Spleen (tissue), 11 donors: ENCODE measurements around the gene OR2S2. TPM values are rescaled to one million over a fixed set of nuclear protein-coding genes. Genes with fewer than 3 reads are reported as not detected.
"Not testable (repeated sequence)": the region's sequence is repeated elsewhere in the genome, so short reads cannot be mapped to it uniquely, and the experiment has no call there.

Experiments used
- DNase-seq: peaks from one replicate; pipeline ENCODE4 v3.0.0-alpha.2; 2020
- H3K27ac ChIP-seq, 8 donors: fragments of 200-600 bp; sonication (generic) in 7 of 8; 1 replicate in 4 of 8; 2 replicates in 4 of 8; pipeline versions ENCODE4 v1.5.0 to v1.8.0; 2016 to 2021; ENCODE audit warnings: inconsistent platforms in 4 of 8, mild to moderate bottlenecking in 4 of 8, moderate library complexity in 1 of 8
- H3K27me3 ChIP-seq, 7 donors: fragments of 200-600 bp; sonication (generic) in 6 of 7; replicated peaks in 1 of 7; 1 replicate in 4 of 7; 2 replicates in 3 of 7; pipeline versions ENCODE4 v1.5.0 to v1.8.0; 2016 to 2021; ENCODE audit warnings: inconsistent platforms in 3 of 7, mild to moderate bottlenecking in 1 of 7
- H3K36me3 ChIP-seq, 6 donors: fragments of 200-600 bp; sonication (generic) in 5 of 6; 1 replicate in 4 of 6; 2 replicates in 2 of 6; pipeline versions ENCODE4 v1.5.0 to v1.8.0; 2016 to 2021; ENCODE audit warnings: inconsistent platforms in 2 of 6
- H3K4me1 ChIP-seq, 6 donors: fragments of 200-600 bp; sonication (generic) in 5 of 6; 1 replicate in 3 of 6; 2 replicates in 3 of 6; pipeline versions ENCODE4 v1.5.0 to v1.8.0; 2016 to 2021; ENCODE audit warnings: inconsistent platforms in 3 of 6
- H3K4me3 ChIP-seq, 8 donors: fragments of 200-600 bp; sonication (generic) in 7 of 8; 1 replicate in 4 of 8; 2 replicates in 4 of 8; pipeline versions ENCODE4 v1.5.0 to v1.8.0; 2016 to 2021; ENCODE audit warnings: inconsistent platforms in 4 of 8, mild to moderate bottlenecking in 4 of 8, moderate library complexity in 2 of 8
- H3K9me3 ChIP-seq, 8 donors: fragments of 200-600 bp; sonication (generic) in 7 of 8; 1 replicate in 4 of 8; 2 replicates in 4 of 8; pipeline versions ENCODE4 v1.5.0 to v1.8.0; 2016 to 2021; ENCODE audit warnings: inconsistent platforms in 4 of 8
- CTCF ChIP-seq, 11 experiments: fragments of 200-600 bp in 7 of 11; fragments of 450-650 bp in 4 of 11; sonication (generic) in 4 of 11; IDR thresholded peaks in 8 of 11; conservative IDR thresholded peaks in 3 of 11; 1 replicate in 7 of 11; 2 replicates in 4 of 11; pipeline versions ENCODE4 v1.4.0 to v1.8.0; 2016 to 2021; ENCODE audit warnings: antibody characterized with exemption in 11 of 11, inconsistent platforms in 4 of 11, mild to moderate bottlenecking in 1 of 11
- POLR2A ChIP-seq, 3 donors: fragments of 450-650 bp; IDR thresholded peaks; one replicate each; pipeline ENCODE4 v1.5.1; 2017; ENCODE audit warnings: antibody characterized with exemption in 3 of 3, mild to moderate bottlenecking in 1 of 3
- POLR2AphosphoS5 ChIP-seq, 3 donors: sonication (generic); formaldehyde crosslinking; IDR thresholded peaks; one replicate each; pipeline ENCODE4 v1.5.1; 2017; ENCODE audit warnings: antibody characterized with exemption in 3 of 3
- WGBS, 5 donors: extraction: QIAGEN DNeasy Blood & Tissue Kit in 3 of 5; methylation state at CpG; one replicate each; pipeline versions ENCODE4 v1.1.5 to v1.1.7; 2013 to 2018; 5-methylcytosine and 5-hydroxymethylcytosine counted together
- intact Hi-C: fragments of 100-400 bp; cut with DNase I; formaldehyde crosslinking; loops from one replicate; pipeline ENCODE4 v1.15.0; 2023; ENCODE audit warnings: low total_unique reads
- polyA plus RNA-seq, 3 donors: library from polyadenylated mRNA; stranded (reverse); fragments of 200-250 nt; gene quantifications; one replicate each; pipeline ENCODE4 v1.2.1, GENCODE V29; 2013
- total RNA-seq, 7 donors: library from RNA; depleted of rRNA in 3 of 7; stranded (reverse); fragments of >200 nt in 3 of 7; fragmentation: NEBNext Ultra II Directional in 4 of 7; extraction: Animal tissue kit (Norgen Biotek cat#: 25700) in 4 of 7; gene quantifications; one replicate each; pipeline versions ENCODE4 v1.1.0 to v1.2.1, GENCODE V29; 2016 to 2021
- donor health status: healthy with polysubstance abuse.
- donor health status: DM: no; HTN: no; CAD: no; lungs with moderate emphysema.
- donor health status: DM: no; HTN: no; CAD: no.
- donor health status: Bipolar disorder and iron deficiency.
- donor health status: healthy.
- donor health status: DM: no; HTN: no; CAD: no.
- donor health status: DM: yes; HTN: yes; CAD: no.

The OR2S2 gene
- total and polyA plus RNA-seq, 10 donors, result not detected

GRCh38 chr9:35994959-35995358 is 37.0 kb upstream of the OR2S2 start:
- Histone ChIP-seq H3K9me3 (peaks cover 0 to 14% (median 9%) of the 10 kb centered on the region in 8 donors), H3K27me3 (peaks cover 0 to 7% (median 0%) of the 10 kb centered on the region in 7 donors), H3K4me1 (no peaks in the 10 kb centered on the region), H3K4me3 (no peak overlapping the region), H3K36me3 (no peaks in the 10 kb centered on the region), H3K27ac (no peak overlapping the region)
- 70 to 85% (median 81%) methylated on average over 2 of the region's 2 CpGs for WGBS, 5 donors
- intact Hi-C loops, result no loop called here
- TF ChIP-seq CTCF (IDR thresholded peaks at IDR 0.05 in 8 of 11, conservative IDR thresholded peaks at IDR 0.05 in 3 of 11) (no peak), POLR2AphosphoS5 (IDR thresholded peaks at IDR 0.05) (no peak), POLR2A (IDR thresholded peaks at IDR 0.05) (no peak)
- no peak for DNase-seq

GRCh38 chr9:35993976-35994720 is 36.2 kb upstream of the OR2S2 start:
- TF ChIP-seq POLR2A (IDR thresholded peaks at IDR 0.05) (no peak), POLR2AphosphoS5 (IDR thresholded peaks at IDR 0.05) (no peak), CTCF (IDR thresholded peaks at IDR 0.05 in 8 of 11, conservative IDR thresholded peaks at IDR 0.05 in 3 of 11) (no peak)
- intact Hi-C loops, result no loop called here
- Histone ChIP-seq H3K36me3 (no peaks in the 10 kb centered on the region), H3K27ac (no peak overlapping the region), H3K27me3 (peaks cover 0 to 10% (median 0%) of the 10 kb centered on the region in 7 donors), H3K4me1 (no peaks in the 10 kb centered on the region), H3K9me3 (peaks cover 0 to 14% (median 9%) of the 10 kb centered on the region in 8 donors), H3K4me3 (no peak overlapping the region)
- WGBS, 5 donors, result 55 to 89% (median 71%) methylated on average over 5 of the region's 5 CpGs
- no peak for DNase-seq

- peaks cover 0 to 15% (median 0%) of the 10 kb centered on the region in 7 donors for H3K27me3 ChIP-seq
- H3K4me3 ChIP-seq, DNase-seq, H3K4me1 ChIP-seq, intact Hi-C loops, H3K36me3 ChIP-seq, H3K27ac ChIP-seq, H3K9me3 ChIP-seq: not testable (repeated sequence)
- WGBS, 5 donors, result 88 to 96% (median 93%) methylated on average over 3 of the region's 3 CpGs
Observed at GRCh38 chr9:35993136-35993535, 35.2 kb upstream of the OR2S2 start.

GRCh38 chr9:35990155-35990554 is 32.2 kb upstream of the OR2S2 start:
- TF ChIP-seq CTCF (IDR thresholded peaks at IDR 0.05 in 8 of 11, conservative IDR thresholded peaks at IDR 0.05 in 3 of 11) (no peak), POLR2A (IDR thresholded peaks at IDR 0.05) (no peak), POLR2AphosphoS5 (IDR thresholded peaks at IDR 0.05) (no peak)
- WGBS, 5 donors, result 73 to 88% (median 83%) methylated on average over 3 of the region's 3 CpGs
- Histone ChIP-seq H3K27me3 (peaks cover 0 to 31% (median 0%) of the 10 kb centered on the region in 7 donors), H3K4me3 (no peak overlapping the region), H3K4me1 (no peaks in the 10 kb centered on the region), H3K9me3 (no peaks in the 10 kb centered on the region), H3K27ac (no peak overlapping the region), H3K36me3 (no peaks in the 10 kb centered on the region)
- no peak for DNase-seq
- intact Hi-C loops, result no loop called here
